GM23248 (cell line): Measurements from ENCODE around the gene PID1. TPM values are rescaled to one million over a fixed set of nuclear protein-coding genes. Genes with fewer than 3 reads are reported as not detected.

ENCODE experiments used
- DNase-seq: peaks from one replicate; pipeline ENCODE4 v3.0.0-alpha.2; 2015
- H2AFZ ChIP-seq: fragments of 200-600 bp; sonication (generic); 2 replicates; pipeline ENCODE4 v1.6.1; 2016; ENCODE audit warnings: antibody characterized with exemption
- H3F3A ChIP-seq: fragments of 200-600 bp; sonication (generic); 2 replicates; pipeline ENCODE4 v1.6.1; 2016; ENCODE audit warnings: mild to moderate bottlenecking, antibody characterized with exemption, mixed run types; ENCODE audit not compliant: insufficient read depth
- H3K27ac ChIP-seq: fragments of 200-600 bp; sonication (generic); 2 replicates; pipeline ENCODE4 v1.5.1; 2016; ENCODE audit warnings: mild to moderate bottlenecking
- H3K27me3 ChIP-seq: fragments of 200-600 bp; sonication (generic); replicated peaks from 2 replicates; pipeline ENCODE4 v1.6.1; 2016; ENCODE audit warnings: mild to moderate bottlenecking; ENCODE audit not compliant: insufficient read depth
- H3K36me3 ChIP-seq: fragments of 200-600 bp; sonication (generic); 2 replicates; pipeline ENCODE4 v1.6.1; 2016; ENCODE audit warnings: low read depth, mild to moderate bottlenecking
- H3K4me1 ChIP-seq: fragments of 200-600 bp; sonication (generic); 2 replicates; pipeline ENCODE4 v1.6.1; 2016; ENCODE audit warnings: mild to moderate bottlenecking; ENCODE audit not compliant: insufficient read depth
- H3K4me2 ChIP-seq: fragments of 200-600 bp; sonication (generic); one replicate; pipeline ENCODE4 v1.6.1; 2016; ENCODE audit warnings: mild to moderate bottlenecking; ENCODE audit not compliant: unreplicated experiment
- H3K4me3 ChIP-seq: fragments of 200-600 bp; sonication (generic); 2 replicates; pipeline ENCODE4 v1.5.1; 2016; ENCODE audit warnings: mild to moderate bottlenecking
- H3K79me2 ChIP-seq: fragments of 200-600 bp; sonication (generic); 2 replicates; pipeline ENCODE4 v1.6.1; 2016; ENCODE audit warnings: mild to moderate bottlenecking; ENCODE audit not compliant: insufficient read depth
- H3K9ac ChIP-seq: fragments of 200-600 bp; sonication (generic); 2 replicates; pipeline ENCODE4 v1.6.1; 2016; ENCODE audit warnings: mild to moderate bottlenecking
- H3K9me2 ChIP-seq: fragments of 200-600 bp; sonication (generic); 2 replicates; pipeline ENCODE4 v1.6.1; 2016; ENCODE audit warnings: mixed run types, mild to moderate bottlenecking, moderate library complexity; ENCODE audit not compliant: insufficient read depth
- H3K9me3 ChIP-seq: fragments of 200-600 bp; sonication (generic); one replicate; pipeline ENCODE4 v1.6.1; 2017; ENCODE audit warnings: low read depth
- H4K20me1 ChIP-seq: fragments of 200-600 bp; sonication (generic); 2 replicates; pipeline ENCODE4 v1.6.0; 2016; ENCODE audit not compliant: insufficient read depth
- EZH2 ChIP-seq: fragments of 200-600 bp; sonication (generic); IDR thresholded peaks from 2 replicates; pipeline ENCODE4 v1.6.1; 2018; ENCODE audit warnings: antibody characterized with exemption, mild to moderate bottlenecking; ENCODE audit not compliant: insufficient read depth, poor library complexity, severe bottlenecking
- EZH2phosphoT487 ChIP-seq: fragments of 200-600 bp; sonication (generic); IDR thresholded peaks from 2 replicates; pipeline ENCODE4 v1.6.1; 2018; ENCODE audit warnings: antibody characterized with exemption, moderate library complexity, mild to moderate bottlenecking, low read depth; ENCODE audit not compliant: insufficient read depth
- WGBS, 2 experiments: methylation state at CpG; one replicate each; pipeline ENCODE4 v1.1.6; 2015 to 2017; ENCODE audit warnings: low lambda C conversion rate in 2 of 2, low coverage in 1 of 2; ENCODE audit errors: missing lambda C conversion rate in 2 of 2; 5-methylcytosine and 5-hydroxymethylcytosine counted together
- in situ Hi-C: fragments of 300-500 bp; cut with MboI; formaldehyde crosslinking; loops from 2 replicates; pipeline ENCODE4 v1.15.0; 2020
- polyA plus RNA-seq: library from polyadenylated mRNA; unstranded; fragments of >200 nt; fragmentation: Nextera tagmentation; extraction: Ambion mirVana; gene quantifications from 2 replicates; pipeline ENCODE4 v1.2.1, GENCODE V29; 2016
- total RNA-seq: library from RNA; depleted of rRNA; stranded (reverse); fragments of >200 nt; shearing (Covaris generic); gene quantifications from 2 replicates; pipeline ENCODE4 v1.2.3, GENCODE V29; 2014

Gene PID1
- total and polyA plus RNA-seq, 2 experiments from 2014 or later, result 5.9 to 8.6 TPM

- Histone ChIP-seq H4K20me1 (no peaks in the 10 kb centered on the region), H3K9me3 (no peaks in the 10 kb centered on the region), H3K4me3 (no peak overlapping the region), H2AFZ (no peak overlapping the region), H3K4me1 (no peaks in the 10 kb centered on the region), H3K9ac (no peak overlapping the region), H3K36me3 (no peaks in the 10 kb centered on the region), H3F3A (no peaks in the 10 kb centered on the region), H3K9me2 (no peaks in the 10 kb centered on the region), H3K4me2 (no peak overlapping the region), H3K27ac (no peak overlapping the region), H3K27me3 (no peaks in the 10 kb centered on the region), H3K79me2 (no peaks in the 10 kb centered on the region)
- in situ Hi-C loops, result no loop called here
- TF ChIP-seq EZH2, result no peak
- no peak for DNase-seq
- 64 to 65% methylated on average over 6 of the region's 6 CpGs for WGBS, 2 experiments
These were observed 183.1 kb downstream of the PID1 start for GRCh38 chr2:229087843-229088516.

GRCh38 chr2:229087267-229087666, 183.8 kb downstream of the PID1 start:
- Histone ChIP-seq H3K4me2 (no peak overlapping the region), H3F3A (no peaks in the 10 kb centered on the region), H3K79me2 (no peaks in the 10 kb centered on the region), H3K36me3 (no peaks in the 10 kb centered on the region), H3K9ac (no peak overlapping the region), H3K27me3 (no peaks in the 10 kb centered on the region), H3K4me3 (no peak overlapping the region), H4K20me1 (no peaks in the 10 kb centered on the region), H3K4me1 (no peaks in the 10 kb centered on the region), H2AFZ (no peak overlapping the region), H3K27ac (no peak overlapping the region), H3K9me3 (no peaks in the 10 kb centered on the region), H3K9me2 (no peaks in the 10 kb centered on the region)
- no peak for TF ChIP-seq EZH2phosphoT487
- TF ChIP-seq EZH2, result no peak
- in situ Hi-C loops, result no loop called here
- WGBS, 2 experiments, result 94 to 100% methylated on average over 3 of the region's 3 CpGs
- DNase-seq, result no peak

GRCh38 chr2:229085439-229085838, 185.6 kb downstream of the PID1 start:
- no peak overlapping the region for H3K4me2 ChIP-seq
- DNase-seq, result no peak

GRCh38 chr2:229084447-229084846, 186.6 kb downstream of the PID1 start:
- in situ Hi-C loops, result no loop called here
- Histone ChIP-seq H3K27me3 (no peaks in the 10 kb centered on the region), H3K27ac (no peak overlapping the region), H4K20me1 (no peaks in the 10 kb centered on the region), H3K4me3 (no peak overlapping the region), H3K4me1 (no peaks in the 10 kb centered on the region), H3K79me2 (no peaks in the 10 kb centered on the region), H3K9ac (no peak overlapping the region), H3F3A (no peaks in the 10 kb centered on the region), H2AFZ (no peak overlapping the region), H3K4me2 (no peak overlapping the region), H3K9me3 (no peaks in the 10 kb centered on the region), H3K9me2 (no peaks in the 10 kb centered on the region), H3K36me3 (no peaks in the 10 kb centered on the region)
- peak; percentile 42 for DNase-seq
- WGBS, 2 experiments, result 14% methylated on average over 5 of the region's 5 CpGs
- TF ChIP-seq EZH2phosphoT487, result no peak
- no peak for TF ChIP-seq EZH2

More at GRCh38 chr2:229085439-229085838, 185.6 kb downstream of the PID1 start:
- Histone ChIP-seq H2AFZ (no peak overlapping the region), H3K4me3 (no peak overlapping the region), H3K27ac (no peak overlapping the region), H4K20me1 (no peaks in the 10 kb centered on the region), H3K4me1 (no peaks in the 10 kb centered on the region), H3K9me2 (no peaks in the 10 kb centered on the region), H3F3A (no peaks in the 10 kb centered on the region), H3K9ac (no peak overlapping the region), H3K27me3 (no peaks in the 10 kb centered on the region), H3K79me2 (no peaks in the 10 kb centered on the region), H3K36me3 (no peaks in the 10 kb centered on the region), H3K9me3 (no peaks in the 10 kb centered on the region)
- in situ Hi-C loops, result no loop called here
- no peak for TF ChIP-seq EZH2

- Histone ChIP-seq H3K9ac (no peak overlapping the region), H3K9me2 (no peaks in the 10 kb centered on the region), H3F3A (no peaks in the 10 kb centered on the region), H3K36me3 (no peaks in the 10 kb centered on the region), H2AFZ (no peak overlapping the region), H3K27ac (no peak overlapping the region), H3K9me3 (no peaks in the 10 kb centered on the region), H3K4me3 (no peak overlapping the region), H3K4me1 (no peaks in the 10 kb centered on the region), H3K79me2 (no peaks in the 10 kb centered on the region), H4K20me1 (no peaks in the 10 kb centered on the region), H3K4me2 (no peak overlapping the region), H3K27me3 (no peaks in the 10 kb centered on the region)
- TF ChIP-seq EZH2 (no peak), EZH2phosphoT487 (no peak)
- 40 to 57% methylated on average over 5 of the region's 5 CpGs for WGBS, 2 experiments
- in situ Hi-C loops, result no loop called here
- DNase-seq, result no peak
These were observed 187.3 kb downstream of the PID1 start for GRCh38 chr2:229083606-229084340.
